GM21381 (cell line): Measurements from ENCODE around the gene HSPA1A.
"Not testable (repeated sequence)": the region's sequence is repeated elsewhere in the genome, so short reads cannot be mapped to it uniquely, and the experiment has no call there.

Experiments
- ATAC-seq: cut with Tn5 transposase; IDR thresholded peaks from one replicate; pipeline ENCODE4 v1.9.1; 2021; ENCODE audit warnings: mild to moderate bottlenecking, moderate library complexity; ENCODE audit not compliant: unreplicated experiment

HSPA1A gene

GRCh38 chr6:31862344-31863235 is 47.2 kb downstream of the HSPA1A start, which contains the start of gene NEU1:
NEU1 (minus strand) TSS chr6:31862821; CDS start chr6:31862776, 45 bp downstream.
- ATAC-seq, result peak; percentile 86

- not testable (repeated sequence) for ATAC-seq
Observed at GRCh38 chr6:31864123-31864562, 48.8 kb downstream of the HSPA1A start.

DNA sequence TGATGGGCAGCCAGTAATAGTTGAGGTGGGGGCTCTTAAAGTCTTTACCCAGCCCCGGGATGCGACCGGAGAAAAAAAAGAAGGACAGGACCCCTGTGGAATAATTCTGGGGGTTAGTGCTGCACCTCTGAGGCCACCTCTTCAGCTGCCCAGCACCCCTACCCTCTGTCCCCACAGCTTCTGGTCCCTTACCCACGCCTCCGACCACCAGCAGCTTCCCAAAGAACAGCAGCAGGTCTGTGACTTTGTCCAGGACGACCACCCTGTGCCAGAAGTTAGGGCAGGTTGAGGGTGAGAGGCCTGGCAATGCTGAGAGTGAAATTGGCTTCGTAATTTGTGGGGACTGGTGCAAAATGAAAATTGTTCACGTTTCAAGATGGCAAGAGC is 49.5 kb downstream of the HSPA1A start:
- no peak for ATAC-seq

- no peak for ATAC-seq
Observed at GRCh38 chr6:31865205-31866118, 50.1 kb downstream of the HSPA1A start.
